SU-DHL-6 (cell line): Measurements from ENCODE around the gene PCARE.

Experiments used
- EZH2phosphoT487 ChIP-seq: fragments of 200-600 bp; sonication (generic), shearing (Covaris generic); conservative IDR thresholded peaks from 2 replicates; pipeline ENCODE4 v1.6.1; 2018; ENCODE audit warnings: mild to moderate bottlenecking, antibody characterized with exemption, low read length, moderate library complexity, mixed read lengths
- TF ChIP-seq, protein P1 (sequence below): fragments of 200-600 bp; sonication (generic); IDR thresholded peaks from one replicate; pipeline ENCODE4 v1.5.1; 2017; ENCODE audit warnings: antibody characterized with exemption, mild to moderate bottlenecking, low read length, moderate library complexity; ENCODE audit not compliant: insufficient read depth, poor library complexity, severe bottlenecking

DNA sequence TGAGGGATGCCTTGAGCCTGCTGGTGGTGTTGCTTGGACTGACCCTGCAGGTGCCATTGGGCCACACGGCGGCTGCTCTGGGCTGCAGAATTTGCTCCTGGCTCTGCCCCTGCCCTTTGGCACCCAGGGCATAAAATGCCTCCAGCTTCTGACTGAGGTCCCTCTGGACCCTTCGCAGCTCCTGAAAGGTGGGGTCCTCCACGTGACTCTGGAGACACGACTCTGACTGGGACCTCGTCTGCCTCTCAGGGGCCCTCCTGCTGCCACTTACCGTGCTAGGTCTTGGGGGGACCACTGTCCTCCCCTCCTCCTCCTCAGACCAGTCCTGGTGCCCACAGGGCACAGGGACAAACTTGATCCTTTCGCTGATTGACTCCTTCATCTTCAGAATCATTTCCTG lies 2.1 kb downstream of the PCARE start:
- TF ChIP-seq, protein P1, sequence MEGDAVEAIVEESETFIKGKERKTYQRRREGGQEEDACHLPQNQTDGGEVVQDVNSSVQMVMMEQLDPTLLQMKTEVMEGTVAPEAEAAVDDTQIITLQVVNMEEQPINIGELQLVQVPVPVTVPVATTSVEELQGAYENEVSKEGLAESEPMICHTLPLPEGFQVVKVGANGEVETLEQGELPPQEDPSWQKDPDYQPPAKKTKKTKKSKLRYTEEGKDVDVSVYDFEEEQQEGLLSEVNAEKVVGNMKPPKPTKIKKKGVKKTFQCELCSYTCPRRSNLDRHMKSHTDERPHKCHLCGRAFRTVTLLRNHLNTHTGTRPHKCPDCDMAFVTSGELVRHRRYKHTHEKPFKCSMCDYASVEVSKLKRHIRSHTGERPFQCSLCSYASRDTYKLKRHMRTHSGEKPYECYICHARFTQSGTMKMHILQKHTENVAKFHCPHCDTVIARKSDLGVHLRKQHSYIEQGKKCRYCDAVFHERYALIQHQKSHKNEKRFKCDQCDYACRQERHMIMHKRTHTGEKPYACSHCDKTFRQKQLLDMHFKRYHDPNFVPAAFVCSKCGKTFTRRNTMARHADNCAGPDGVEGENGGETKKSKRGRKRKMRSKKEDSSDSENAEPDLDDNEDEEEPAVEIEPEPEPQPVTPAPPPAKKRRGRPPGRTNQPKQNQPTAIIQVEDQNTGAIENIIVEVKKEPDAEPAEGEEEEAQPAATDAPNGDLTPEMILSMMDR: no peak
- no peak for TF ChIP-seq EZH2phosphoT487
